ENCODE results near the gene TGM2.

The TGM2 gene

GRCh38 chr20:38208523-38208922 lies 43.5 kb upstream of the TGM2 start:
- no peak for TF ChIP-seq TSHZ2 (CRISPR knock-in tag; IDR thresholded peaks at IDR 0.05)
- no peak for TF ChIP-seq ZC3H10 (CRISPR knock-in tag; IDR thresholded peaks at IDR 0.05)
- no peak for TF ChIP-seq RARB (CRISPR knock-in tag; IDR thresholded peaks at IDR 0.05)
- TF ChIP-seq CSDC2 (CRISPR knock-in tag; IDR thresholded peaks at IDR 0.05) = no peak
- no peak for TF ChIP-seq BACH2 (CRISPR knock-in tag; IDR thresholded peaks at IDR 0.05; ENCODE audit: borderline replicate concordance)
- no peak for ATAC-seq

- ATAC-seq = no peak
- TF ChIP-seq TSHZ2 (CRISPR knock-in tag; IDR thresholded peaks at IDR 0.05) (no peak), CSDC2 (CRISPR knock-in tag; IDR thresholded peaks at IDR 0.05) (no peak), ZFP3 (CRISPR knock-in tag; IDR thresholded peaks at IDR 0.05) (no peak), RARB (CRISPR knock-in tag; IDR thresholded peaks at IDR 0.05) (no peak), ISL1 (CRISPR knock-in tag; IDR thresholded peaks at IDR 0.05) (no peak), ARNTL (CRISPR knock-in tag; IDR thresholded peaks at IDR 0.05; ENCODE audit: borderline replicate concordance, low read depth) (no peak), PATZ1 (CRISPR knock-in tag; IDR thresholded peaks at IDR 0.05; ENCODE audit: borderline replicate concordance) (no peak), ZFP30 (CRISPR knock-in tag; IDR thresholded peaks at IDR 0.05) (no peak), POU6F1 (CRISPR knock-in tag; IDR thresholded peaks at IDR 0.05; ENCODE audit: borderline replicate concordance, low read depth) (no peak), SNAI2 (CRISPR knock-in tag; IDR thresholded peaks at IDR 0.05) (no peak), PPARA (CRISPR knock-in tag; IDR thresholded peaks at IDR 0.05; ENCODE audit: borderline replicate concordance) (no peak), CSRNP3 (CRISPR knock-in tag; IDR thresholded peaks at IDR 0.05) (no peak), TCF4 (CRISPR knock-in tag; IDR thresholded peaks at IDR 0.05; ENCODE audit: borderline replicate concordance) (no peak), ZC3H10 (CRISPR knock-in tag; IDR thresholded peaks at IDR 0.05) (no peak), BACH2 (CRISPR knock-in tag; IDR thresholded peaks at IDR 0.05; ENCODE audit: borderline replicate concordance) (no peak), ZNF70 (CRISPR knock-in tag; IDR thresholded peaks at IDR 0.05) (no peak)
These were observed 43.0 kb upstream of the TGM2 start for GRCh38 chr20:38208088-38208487.

- no peak for ATAC-seq
- TF ChIP-seq ESRRG (CRISPR knock-in tag; IDR thresholded peaks at IDR 0.05) (no peak), TSHZ2 (CRISPR knock-in tag; IDR thresholded peaks at IDR 0.05) (no peak), ZNF8 (CRISPR knock-in tag; IDR thresholded peaks at IDR 0.05) (no peak), PPARA (CRISPR knock-in tag; IDR thresholded peaks at IDR 0.05; ENCODE audit: borderline replicate concordance) (no peak), ZFP3 (CRISPR knock-in tag; IDR thresholded peaks at IDR 0.05) (no peak), ISL1 (CRISPR knock-in tag; IDR thresholded peaks at IDR 0.05) (no peak), PATZ1 (CRISPR knock-in tag; IDR thresholded peaks at IDR 0.05; ENCODE audit: borderline replicate concordance) (no peak), ZNF565 (CRISPR knock-in tag; conservative IDR thresholded peaks at IDR 0.05; ENCODE audit: low read depth) (no peak), TOX (CRISPR knock-in tag; IDR thresholded peaks at IDR 0.05; ENCODE audit: borderline replicate concordance) (no peak), ZNF70 (CRISPR knock-in tag; IDR thresholded peaks at IDR 0.05) (no peak)
These were observed 42.6 kb upstream of the TGM2 start for GRCh38 chr20:38207621-38208020.
